ELF-1 (cell line): Measurements from ENCODE around the gene MRPL28.
A peak's percentile ranks its signal among the peaks of the same experiment; 100 is the strongest.
"Not testable (repeated sequence)": the region's sequence is repeated elsewhere in the genome, so short reads cannot be mapped to it uniquely, and the experiment has no call there.

Experiments
- DNase-seq: peaks from one replicate; pipeline ENCODE4 v3.0.0-alpha.2; 2016; ENCODE audit warnings: low read depth, low spot score

Gene MRPL28

DNA sequence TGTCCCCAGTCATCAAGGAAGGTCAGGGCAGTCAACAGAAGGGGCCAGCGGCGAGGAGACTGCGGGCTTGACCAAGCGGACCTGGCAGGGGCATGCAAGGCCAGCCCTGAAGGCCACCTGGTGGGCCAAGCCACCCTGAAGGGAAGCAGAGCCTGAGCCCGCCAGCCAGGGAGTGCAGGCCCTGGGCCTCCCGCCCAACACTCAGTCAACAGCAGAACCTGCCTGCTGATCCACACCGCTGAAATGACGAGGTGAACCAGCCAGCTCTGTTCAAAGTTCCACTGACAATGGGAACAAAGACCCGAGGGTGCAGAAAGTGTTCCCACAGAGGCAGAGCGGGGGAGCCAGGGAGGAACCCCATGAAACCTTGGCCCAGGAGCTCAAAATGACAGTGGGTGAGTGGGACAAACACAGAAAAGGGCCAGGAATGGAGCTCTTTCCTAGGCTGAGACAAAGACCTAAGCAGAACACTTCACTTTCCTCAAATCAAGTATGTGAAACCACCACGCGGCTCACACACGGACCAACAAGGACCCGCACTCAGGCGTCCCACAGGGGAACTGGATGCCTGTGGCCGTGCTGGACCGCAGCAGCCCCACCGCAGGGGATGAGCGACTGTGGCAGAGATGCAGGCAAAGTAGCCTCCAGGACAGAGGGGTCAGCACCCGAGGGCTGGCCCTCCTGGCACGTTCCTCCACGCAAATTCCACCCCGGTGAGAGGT lies 29.8 kb downstream of the MRPL28 start:
- DNase-seq: no peak

GRCh38 chr16:339680-340079 lies 30.7 kb downstream of the MRPL28 start:
- no peak for DNase-seq

- no peak for DNase-seq
These were observed 32.3 kb downstream of the MRPL28 start for GRCh38 chr16:337975-338575.

- no peak for DNase-seq
These were observed 32.9 kb downstream of the MRPL28 start for GRCh38 chr16:337437-337836.

DNA sequence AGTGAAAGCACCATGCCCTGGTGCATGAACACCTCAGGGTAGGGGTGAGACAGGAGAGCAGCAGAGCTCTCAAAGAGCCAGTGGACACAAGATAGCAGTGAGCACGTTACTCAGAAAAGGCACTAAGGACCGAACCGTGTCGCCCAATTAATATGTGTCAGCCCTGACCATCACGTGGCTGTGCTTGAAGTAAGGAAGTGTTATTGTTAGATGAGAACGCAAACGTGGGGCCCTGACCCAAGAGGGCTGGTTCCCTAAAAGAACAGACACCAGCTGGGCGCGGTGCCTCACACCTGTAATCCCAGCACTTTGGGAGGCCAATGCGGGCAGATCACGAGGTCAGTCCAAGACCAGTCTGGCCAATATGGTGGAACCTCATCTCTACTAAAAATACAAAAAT lies 34.1 kb downstream of the MRPL28 start:
- no peak for DNase-seq

- DNase-seq: not testable (repeated sequence)
These were observed 35.3 kb downstream of the MRPL28 start for GRCh38 chr16:334861-335632.

GRCh38 chr16:334164-334832 lies 36.0 kb downstream of the MRPL28 start:
- DNase-seq: not testable (repeated sequence)

DNA sequence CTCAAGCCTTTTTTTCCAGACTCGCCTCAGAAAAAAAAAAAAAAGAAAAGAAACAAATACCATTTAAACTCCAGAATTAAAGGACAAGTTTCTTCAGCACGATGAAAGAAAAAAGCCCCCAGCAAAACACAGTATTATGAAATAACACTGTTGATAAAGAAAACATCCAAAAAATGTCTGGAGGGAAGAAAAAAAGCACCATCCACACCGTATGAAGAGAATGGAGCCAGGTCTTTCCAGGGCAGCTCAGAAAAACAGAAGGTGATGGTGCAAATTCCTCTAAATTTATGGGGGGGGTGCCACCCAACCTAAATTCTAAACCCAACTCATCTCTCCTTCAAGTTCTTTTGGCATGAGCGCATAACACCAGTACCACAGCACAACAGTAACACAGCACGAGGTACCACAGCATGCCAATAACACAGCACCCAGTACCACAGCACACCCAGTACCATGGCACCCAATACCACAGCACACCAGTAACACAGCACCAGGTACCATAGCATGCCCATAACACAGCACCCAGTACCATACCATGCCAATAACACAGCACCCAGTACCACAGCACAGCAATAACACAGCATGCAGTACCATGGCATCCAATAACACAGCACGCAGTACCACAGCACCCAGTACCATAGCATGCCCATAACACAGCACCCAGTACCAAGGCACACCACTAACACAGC lies 36.8 kb downstream of the MRPL28 start:
- DNase-seq: no peak

- DNase-seq: not testable (repeated sequence)
These were observed 39.0 kb downstream of the MRPL28 start for GRCh38 chr16:331181-331814.

DNA sequence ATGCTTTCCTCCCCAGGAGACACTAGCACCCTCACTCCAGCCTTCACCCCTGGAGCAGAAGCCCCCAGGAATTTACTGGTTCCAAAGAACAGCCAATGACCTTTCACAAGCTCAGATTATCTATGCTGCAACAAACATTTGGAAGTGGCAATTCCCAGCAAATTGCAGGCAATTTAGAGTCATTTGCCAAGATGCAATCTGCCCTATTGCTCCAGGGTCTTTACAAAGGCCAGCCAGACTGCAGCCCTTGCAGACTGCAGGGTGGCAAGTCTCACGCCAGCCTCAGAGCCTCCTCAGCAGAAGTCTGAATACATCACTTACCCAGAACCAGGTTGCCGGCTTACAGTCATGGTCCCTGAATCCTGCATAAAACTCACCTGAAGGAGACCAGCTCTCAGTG lies 39.6 kb downstream of the MRPL28 start:
- DNase-seq: peak; percentile 68

DNA sequence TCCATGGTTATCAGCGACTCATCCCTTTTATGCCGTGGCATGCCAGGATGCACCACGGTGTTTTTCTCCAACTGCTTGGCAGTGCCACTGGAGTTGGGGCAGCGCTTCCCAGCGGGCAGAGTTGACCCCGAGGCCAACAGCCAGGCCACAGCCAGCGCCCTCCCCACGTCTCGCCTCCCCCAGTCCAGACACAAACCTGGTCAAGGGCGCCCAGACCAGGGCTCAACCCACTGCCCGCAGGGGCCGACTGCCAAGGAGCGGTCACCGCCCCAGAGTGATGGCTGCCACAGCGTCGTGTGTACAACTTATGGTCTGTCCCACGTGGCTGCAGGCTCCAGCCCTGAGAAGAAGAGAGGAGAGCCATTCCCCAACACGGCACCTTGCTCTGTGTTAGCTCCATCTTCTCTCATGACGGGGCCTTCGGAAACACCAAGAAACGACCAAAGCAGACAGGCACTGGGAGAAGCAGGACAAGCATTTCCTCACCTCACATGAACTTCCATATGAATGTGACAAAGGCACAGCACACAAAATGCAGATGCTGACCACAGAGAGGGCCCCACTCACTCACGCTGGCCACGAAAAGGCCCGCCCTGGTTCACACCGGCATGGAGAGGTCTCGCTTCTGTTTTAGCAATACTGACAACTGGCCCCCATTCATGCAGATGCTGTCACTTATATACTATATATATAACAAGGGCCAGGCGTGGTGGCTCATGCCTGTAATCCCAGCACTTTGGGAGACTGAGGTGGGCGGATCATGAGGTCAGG lies 44.8 kb downstream of the MRPL28 start:
- DNase-seq: no peak

GRCh38 chr16:324451-325334 lies 45.6 kb downstream of the MRPL28 start:
- DNase-seq: peak; percentile 59

- DNase-seq: no peak
These were observed 46.2 kb downstream of the MRPL28 start for GRCh38 chr16:324201-324450.

DNA sequence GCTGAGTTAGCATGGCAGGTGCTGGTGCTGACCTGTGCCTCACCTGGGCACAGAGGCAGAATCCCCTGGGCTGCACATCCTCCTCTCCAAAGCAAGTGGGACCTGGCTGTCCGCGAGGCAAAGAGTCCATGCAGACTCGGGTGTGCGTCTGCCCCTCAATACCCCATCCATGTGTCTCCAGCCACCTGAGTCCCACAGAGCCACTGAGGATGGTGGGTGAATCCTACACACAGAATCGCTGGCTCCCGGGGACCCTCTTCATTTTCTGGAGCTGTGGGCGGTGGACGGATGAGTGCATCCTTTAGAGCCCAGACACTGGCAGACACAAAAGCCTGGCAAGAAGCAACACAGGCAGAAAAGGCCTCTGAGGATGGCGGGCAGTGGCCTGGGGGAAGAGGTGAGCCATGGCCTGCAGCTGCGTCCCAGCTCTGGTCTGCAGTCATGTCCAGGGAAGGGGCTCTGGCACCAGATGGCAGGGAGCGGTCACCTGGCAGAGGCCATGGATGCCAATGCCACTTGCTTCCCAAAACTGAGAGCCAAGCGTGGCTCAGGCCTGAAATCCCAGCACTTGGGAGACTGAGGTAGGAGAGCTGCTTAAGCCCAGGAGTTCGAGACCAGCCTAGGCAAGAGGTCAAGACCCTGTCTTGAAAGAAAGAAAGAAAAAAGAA lies 47.7 kb downstream of the MRPL28 start:
- DNase-seq: no peak

DNA sequence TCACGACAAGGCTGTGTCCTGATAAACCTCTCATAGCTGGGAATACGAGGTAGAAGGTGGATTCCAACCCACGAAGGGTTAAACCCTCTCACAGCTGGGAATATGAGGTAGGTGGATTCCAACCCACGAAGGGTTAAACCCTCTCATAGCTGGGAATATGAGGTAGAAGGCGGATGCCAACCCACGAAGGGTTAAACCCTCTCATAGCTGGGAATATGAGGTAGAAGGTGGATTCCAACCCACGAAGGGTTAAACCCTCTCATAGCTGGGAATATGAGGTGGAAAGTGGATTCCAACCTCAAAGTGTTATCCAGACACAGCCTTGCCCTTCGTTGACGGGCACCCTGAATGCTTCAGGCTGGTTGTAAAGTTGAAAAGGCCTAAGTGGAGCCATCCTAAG lies 48.8 kb downstream of the MRPL28 start:
- DNase-seq: no peak

DNA sequence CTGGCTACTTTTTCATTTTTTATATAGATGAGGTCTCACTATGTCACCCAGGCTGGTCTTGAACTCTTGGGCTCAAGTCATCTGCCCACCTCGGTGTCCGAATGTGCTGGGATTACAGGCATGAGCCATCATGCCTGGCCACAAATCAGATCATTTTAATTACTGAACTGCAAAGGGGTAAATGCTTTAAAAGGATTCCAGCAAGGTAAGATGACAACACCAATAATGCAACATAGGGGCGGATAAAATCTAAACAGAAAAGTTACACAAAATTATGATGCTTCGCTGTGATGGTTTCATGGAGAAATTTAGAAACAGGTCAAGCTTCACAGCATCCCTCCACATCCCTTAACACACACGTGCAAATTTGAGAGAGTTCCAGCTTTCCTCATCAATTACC lies 50.1 kb downstream of the MRPL28 start:
- DNase-seq: no peak

DNA sequence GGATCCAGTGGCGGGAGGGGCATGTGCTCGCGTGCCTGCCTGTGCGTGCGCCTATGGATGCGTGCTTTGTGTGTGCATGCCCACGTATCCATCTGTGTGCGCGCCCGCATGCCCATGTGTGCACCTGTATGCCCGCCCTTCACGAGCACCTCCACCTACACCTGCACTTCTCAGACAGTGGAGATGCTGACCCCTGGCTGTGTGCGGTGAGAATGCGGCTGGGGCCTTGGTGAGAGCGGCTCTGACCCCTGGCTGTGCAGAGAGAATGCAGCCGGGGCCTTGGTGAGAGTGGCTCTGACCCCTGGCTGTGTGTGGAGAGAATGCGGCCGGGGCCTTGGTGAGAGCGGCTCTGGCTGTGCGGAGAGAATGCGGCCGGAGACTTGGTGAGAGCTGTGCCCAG lies 51.7 kb downstream of the MRPL28 start:
- DNase-seq: peak; percentile 90

DNA sequence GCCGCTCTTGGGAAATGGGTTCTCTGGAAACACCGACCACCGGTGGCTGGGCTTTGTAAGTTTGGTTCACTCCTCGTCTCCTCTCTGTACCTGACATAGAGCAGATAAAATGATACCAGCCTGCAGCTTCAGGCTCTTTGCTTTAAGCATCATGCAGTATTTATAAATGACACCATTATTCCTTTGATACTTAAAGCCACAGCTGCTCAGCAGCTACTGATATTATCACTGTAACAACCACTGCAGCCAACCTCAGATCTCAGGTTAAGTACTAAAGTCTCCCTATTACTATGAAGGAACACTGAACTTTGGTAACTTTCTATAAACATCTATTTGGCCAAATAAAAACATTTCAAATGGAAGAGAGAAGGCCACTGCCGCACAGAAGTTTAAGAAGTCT lies 52.8 kb downstream of the MRPL28 start:
- DNase-seq: no peak
